Peyer's patch (tissue), 4 donors: ENCODE results near the gene MEGF9.

Experiments
- POLR2A ChIP-seq, 2 donors: fragments of 450-650 bp; IDR thresholded peaks; one replicate each; pipeline ENCODE4 v1.5.1; 2017; ENCODE audit warnings: antibody characterized with exemption in 2 of 2, mild to moderate bottlenecking in 2 of 2, moderate library complexity in 2 of 2
- TF ChIP-seq, protein P1 (sequence below), 6 experiments: fragments of 450-650 bp in 4 of 6; fragments of 200-600 bp in 2 of 6; sonication (generic) in 1 of 6; IDR thresholded peaks; one replicate each; pipeline ENCODE4 v1.5.1; 2017 to 2019; ENCODE audit warnings: antibody characterized with exemption in 6 of 6, mild to moderate bottlenecking in 3 of 6, moderate library complexity in 1 of 6

DNA sequence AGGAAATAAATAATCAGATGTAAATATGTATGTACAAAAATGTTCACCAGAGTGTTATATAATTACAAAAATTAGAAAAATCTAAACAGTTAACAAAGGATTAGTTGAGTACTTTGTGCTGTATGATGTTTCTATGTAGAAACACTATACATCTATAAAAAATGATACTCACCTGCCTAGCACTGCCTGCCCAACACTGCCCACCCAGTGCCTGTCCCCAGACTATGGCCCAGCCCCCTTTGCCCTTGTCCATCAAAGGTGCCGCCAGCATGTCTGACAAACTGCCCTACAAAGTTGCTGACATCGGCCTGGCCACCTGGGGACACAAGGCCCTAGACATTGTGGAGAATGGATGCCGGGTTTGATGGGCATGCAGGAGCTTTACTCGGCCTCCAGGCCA, 6.1 kb upstream of the MEGF9 start:
- TF ChIP-seq, protein P1, sequence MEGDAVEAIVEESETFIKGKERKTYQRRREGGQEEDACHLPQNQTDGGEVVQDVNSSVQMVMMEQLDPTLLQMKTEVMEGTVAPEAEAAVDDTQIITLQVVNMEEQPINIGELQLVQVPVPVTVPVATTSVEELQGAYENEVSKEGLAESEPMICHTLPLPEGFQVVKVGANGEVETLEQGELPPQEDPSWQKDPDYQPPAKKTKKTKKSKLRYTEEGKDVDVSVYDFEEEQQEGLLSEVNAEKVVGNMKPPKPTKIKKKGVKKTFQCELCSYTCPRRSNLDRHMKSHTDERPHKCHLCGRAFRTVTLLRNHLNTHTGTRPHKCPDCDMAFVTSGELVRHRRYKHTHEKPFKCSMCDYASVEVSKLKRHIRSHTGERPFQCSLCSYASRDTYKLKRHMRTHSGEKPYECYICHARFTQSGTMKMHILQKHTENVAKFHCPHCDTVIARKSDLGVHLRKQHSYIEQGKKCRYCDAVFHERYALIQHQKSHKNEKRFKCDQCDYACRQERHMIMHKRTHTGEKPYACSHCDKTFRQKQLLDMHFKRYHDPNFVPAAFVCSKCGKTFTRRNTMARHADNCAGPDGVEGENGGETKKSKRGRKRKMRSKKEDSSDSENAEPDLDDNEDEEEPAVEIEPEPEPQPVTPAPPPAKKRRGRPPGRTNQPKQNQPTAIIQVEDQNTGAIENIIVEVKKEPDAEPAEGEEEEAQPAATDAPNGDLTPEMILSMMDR (IDR thresholded peaks at IDR 0.05) = no peak
- no peak for TF ChIP-seq POLR2A (IDR thresholded peaks at IDR 0.05)
